GM12801 (cell line): ENCODE results near the gene LGALS4.

ENCODE experiments used
- TF ChIP-seq, protein P1 (sequence below): IDR thresholded peaks from one replicate; pipeline ENCODE4 v1.5.1; 2011; ENCODE audit warnings: control low read depth; ENCODE audit not compliant: insufficient read length; ENCODE audit errors: extremely low read depth

LGALS4 gene

DNA sequence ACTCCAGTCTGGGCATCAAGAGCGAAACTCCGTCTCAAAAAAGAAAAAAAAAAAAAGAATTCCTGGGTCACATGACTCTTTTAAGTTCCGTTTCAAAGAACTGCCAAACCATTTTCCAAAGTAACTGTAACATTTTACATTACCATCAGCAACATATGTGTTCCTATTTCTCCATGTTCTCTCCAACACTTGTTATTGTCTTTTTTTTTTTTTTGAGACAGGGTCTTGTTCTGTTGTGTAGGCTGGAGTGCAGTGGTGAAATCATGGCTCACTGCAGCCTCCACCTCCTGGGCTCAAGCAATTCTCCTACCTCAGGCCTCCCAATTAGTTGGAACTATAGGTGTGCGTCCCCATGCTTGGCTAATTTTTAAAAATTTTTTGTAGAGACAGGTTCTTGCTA is 17.2 kb downstream of the LGALS4 start:
- TF ChIP-seq, protein P1, sequence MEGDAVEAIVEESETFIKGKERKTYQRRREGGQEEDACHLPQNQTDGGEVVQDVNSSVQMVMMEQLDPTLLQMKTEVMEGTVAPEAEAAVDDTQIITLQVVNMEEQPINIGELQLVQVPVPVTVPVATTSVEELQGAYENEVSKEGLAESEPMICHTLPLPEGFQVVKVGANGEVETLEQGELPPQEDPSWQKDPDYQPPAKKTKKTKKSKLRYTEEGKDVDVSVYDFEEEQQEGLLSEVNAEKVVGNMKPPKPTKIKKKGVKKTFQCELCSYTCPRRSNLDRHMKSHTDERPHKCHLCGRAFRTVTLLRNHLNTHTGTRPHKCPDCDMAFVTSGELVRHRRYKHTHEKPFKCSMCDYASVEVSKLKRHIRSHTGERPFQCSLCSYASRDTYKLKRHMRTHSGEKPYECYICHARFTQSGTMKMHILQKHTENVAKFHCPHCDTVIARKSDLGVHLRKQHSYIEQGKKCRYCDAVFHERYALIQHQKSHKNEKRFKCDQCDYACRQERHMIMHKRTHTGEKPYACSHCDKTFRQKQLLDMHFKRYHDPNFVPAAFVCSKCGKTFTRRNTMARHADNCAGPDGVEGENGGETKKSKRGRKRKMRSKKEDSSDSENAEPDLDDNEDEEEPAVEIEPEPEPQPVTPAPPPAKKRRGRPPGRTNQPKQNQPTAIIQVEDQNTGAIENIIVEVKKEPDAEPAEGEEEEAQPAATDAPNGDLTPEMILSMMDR: no peak

DNA sequence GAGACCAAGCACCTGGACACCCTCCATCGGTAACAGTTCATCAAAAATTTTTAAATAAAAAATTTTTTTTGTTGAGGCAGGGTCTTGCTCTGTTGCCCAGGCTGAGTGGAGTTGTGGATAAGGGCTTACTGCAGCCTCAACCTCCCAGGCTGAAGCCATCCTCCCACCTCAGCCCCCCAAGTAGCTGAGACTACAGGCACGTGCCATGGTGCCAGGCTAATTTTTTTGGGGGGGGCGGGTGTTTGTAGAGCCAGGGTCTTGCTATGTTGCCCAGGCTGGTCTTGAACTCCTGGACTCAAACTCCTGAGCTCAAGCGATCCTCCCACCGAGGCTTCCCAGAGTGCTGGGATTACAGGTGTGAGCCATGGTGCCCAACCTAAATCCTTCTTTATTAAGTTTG is 19.1 kb downstream of the LGALS4 start:
- TF ChIP-seq, protein P1: no peak

DNA sequence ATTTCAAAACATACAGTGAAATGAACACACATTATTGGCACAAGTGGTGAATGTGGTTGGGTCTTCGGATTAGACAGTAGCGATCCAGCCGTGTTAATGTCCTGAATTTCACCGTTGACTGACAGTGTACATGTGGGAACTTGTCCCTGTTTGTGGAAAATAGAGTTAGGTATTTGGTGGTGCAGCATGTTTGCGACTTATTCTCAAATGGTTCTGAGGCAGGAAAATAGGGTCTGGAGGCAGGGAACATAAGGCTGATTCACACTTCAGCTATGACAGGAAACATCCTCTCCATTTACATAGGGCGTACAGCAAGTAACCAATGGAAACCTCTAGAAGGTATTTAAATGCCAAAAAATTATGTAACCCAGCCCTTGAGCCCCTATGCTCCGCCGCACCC is 19.6 kb downstream of the LGALS4 start:
- TF ChIP-seq, protein P1: no peak

DNA sequence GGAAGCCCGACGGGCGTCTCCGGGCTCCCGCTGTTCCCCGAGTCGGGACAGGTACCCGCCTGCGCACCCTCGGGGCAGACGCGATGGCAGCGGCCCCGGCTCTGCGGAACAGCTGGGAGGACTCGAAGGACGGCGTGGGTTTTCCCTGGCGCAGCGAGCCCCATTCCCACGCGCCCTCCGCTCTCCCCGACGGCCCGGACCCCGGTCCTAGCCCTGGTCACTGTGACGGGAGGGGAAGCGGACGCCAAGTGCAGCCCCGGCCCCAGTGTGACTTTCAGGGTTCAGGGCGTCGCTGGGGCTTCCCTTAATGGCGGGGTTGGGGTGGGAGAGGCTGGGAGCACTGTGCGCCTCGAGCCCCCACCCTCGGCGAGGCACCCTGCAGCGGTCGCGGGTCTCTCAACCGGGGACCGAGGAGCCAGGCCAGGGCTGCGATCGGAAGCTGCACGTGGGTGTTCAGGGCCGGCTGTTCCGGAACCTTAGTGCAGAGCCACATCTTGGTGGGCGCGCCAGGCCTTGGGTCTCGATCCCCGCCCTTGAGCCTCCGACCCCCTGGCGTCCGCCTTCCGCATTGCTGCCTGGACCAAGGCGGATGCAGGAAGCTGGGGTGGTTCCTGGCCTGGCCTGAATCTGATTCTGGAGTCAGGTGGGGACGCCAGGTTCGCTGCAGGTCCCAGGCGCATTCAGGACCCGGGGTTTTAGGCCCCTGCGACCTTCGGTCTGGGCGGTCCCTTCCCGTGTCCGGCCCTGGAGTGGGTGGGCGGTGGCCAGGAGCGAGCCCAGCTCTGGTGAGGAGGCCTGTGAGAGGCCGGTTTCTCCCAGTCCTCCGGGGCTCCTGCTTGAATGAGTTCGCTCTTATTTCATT is 20.3 kb downstream of the LGALS4 start:
- TF ChIP-seq, protein P1: no peak

DNA sequence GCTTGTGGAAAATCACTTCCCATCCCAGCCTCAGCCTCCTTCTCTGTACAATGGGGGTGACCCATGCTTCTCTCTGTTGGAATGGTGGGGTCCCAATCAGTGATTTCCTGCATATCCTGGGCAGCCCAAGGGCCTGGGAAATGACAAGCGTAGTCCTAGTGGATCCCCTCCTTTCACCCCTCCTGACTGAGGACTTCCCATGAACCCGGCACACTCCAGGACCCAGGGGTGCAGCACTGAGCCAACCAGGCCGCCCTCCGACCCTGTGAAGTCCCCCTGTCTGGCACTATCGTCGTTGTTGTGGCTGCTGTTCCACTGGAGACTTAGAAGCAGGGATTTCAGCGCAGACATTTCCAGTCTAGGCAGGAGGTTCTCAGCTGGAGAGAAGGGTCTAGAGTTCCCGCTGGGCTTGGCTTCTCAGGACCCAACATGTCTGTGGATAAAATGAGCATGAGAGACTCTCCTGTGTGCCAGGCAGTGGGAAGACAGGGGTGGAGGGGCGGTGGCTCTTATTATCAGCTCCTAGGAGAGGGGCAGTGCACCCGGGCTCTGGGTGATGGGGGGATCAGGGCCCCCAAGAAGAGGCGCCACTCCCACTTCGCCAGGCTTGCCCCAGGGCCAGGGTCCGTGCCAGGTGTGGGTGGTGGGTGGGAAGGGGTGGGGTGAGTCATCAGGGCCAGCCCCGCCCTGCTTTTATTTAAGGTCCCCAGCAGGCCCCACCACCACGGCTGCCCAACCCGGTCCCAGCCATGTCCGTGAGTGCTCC is 24.1 kb downstream of the LGALS4 start, which contains the start of gene LGALS7B:
Gene LGALS7B (plus strand): TSS at position 723 of the 766 bp plus-strand sequence. CDS start 27 bp downstream, at position 750.
- TF ChIP-seq, protein P1: no peak

DNA sequence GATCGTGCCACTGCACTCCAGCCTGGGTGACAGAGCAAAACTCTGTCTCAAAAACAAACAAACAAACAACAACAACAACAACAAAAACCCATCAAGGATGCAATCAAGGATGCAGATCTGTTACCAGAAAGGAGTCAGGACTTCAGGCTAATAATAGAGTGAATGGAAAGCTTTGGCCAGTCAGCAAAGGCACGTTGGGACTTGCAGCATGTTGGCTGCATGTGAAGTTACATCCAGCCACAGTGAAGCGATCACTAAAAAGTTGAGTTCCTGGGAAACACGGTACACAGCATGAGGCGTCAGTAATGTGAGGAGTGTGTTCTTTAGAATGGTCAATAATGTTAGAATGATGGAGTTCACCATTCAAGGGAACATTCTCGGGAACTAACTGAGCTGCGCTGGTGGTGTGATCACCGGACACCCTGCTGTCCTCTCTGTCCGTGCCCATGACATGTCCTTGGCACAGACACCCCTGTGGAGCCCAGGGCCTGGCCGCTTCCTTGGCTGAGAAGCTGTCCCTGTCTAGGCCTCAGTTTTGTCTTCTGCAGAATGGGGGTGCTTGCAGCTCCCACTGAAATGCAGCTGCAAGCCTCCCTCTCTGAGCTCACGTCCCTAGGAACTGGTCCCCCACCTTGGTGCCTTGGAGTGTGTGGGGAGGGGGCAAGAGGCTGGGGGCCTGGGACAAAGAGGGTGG is 26.0 kb downstream of the LGALS4 start:
- TF ChIP-seq, protein P1: no peak

DNA sequence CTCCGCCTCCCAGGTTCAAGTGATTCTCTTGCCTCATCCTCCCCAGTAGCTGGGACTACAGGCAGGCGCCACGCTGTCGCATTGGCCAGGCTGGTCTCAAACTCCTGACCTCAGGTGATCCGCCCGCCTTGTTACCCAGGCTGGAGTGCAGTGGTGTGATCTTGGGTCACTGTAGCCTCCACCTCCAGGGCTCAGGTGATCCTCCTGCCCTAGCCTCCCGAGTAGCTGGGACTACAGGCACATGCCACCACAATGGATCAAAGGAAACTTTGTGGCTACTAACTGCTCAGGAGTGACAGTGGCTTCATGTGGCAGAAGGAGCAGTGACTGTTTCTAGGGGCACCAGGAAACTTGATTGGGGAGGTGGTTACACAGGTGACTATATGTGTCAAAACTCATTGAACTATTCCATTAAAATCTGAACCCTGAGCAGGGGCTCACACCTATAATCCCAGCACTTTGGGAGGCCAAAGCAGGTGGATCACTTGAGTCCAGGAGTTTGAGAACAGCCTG is 27.5 kb downstream of the LGALS4 start:
- TF ChIP-seq, protein P1: no peak
